ENCODE data around the gene ACBD5. TPM values are rescaled to one million over a fixed set of nuclear protein-coding genes. Genes with fewer than 3 reads are reported as not detected.

The ACBD5 gene
- total RNA-seq, 1 experiment from 2014 or later: 16.8 TPM

DNA sequence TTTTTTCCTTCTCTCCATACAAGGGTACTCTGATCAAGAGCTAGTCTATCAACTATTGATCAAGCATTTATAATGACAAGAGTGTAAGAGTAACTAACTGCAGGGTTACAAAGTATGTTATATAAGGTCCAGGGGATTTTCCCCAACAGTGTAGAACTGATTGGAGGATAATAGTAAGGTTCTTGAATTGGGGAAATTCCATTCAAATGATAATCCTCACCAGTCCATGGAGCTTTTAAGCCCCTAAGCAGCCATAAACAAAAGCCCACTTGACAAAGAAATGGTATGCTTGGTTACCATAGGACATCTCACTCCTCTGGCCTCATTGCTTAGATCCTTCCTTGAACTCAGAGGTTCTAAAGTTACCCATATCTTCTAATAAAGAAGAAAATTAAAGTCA lies 94.7 kb downstream of the ACBD5 start:
- DNase-seq (ENCODE audit: low spot score): no peak
- intact Hi-C loops (cut with micrococcal nuclease; ENCODE audit: unreplicated experiment): no loop called here
- CTCF ChIA-PET: no interaction called here
- no peaks in the 10 kb centered on the region for H3K9me3 ChIP-seq (ENCODE audit: low read depth, low read length, poor library complexity, severe bottlenecking)
- no peaks in the 10 kb centered on the region for H3K4me1 ChIP-seq (ENCODE audit: insufficient read depth, low read length, poor library complexity, severe bottlenecking)
- TF ChIP-seq CTCF (conservative IDR thresholded peaks at IDR 0.05; ENCODE audit: low read depth, low read length) (no peak), EZH2 (IDR thresholded peaks at IDR 0.05; ENCODE audit: borderline replicate concordance, low read depth, low read length, poor library complexity, severe bottlenecking) (no peak)
- H3K27ac ChIP-seq (ENCODE audit: low read depth, low read length, poor library complexity, severe bottlenecking): no peak overlapping the region
- no TSS peak for BruUV-seq (replicated peaks)
- H3K4me3 ChIP-seq (ENCODE audit: low read depth, low read length, poor library complexity, severe bottlenecking): no peak overlapping the region
- H3K27me3 ChIP-seq (replicated peaks; ENCODE audit: insufficient read depth, low read depth, low read length, poor library complexity): no peaks in the 10 kb centered on the region
- H3K36me3 ChIP-seq (ENCODE audit: insufficient read depth, low read length, poor library complexity, severe bottlenecking): peaks cover 73% of the 10 kb centered on the region
- POLR2A ChIA-PET (ENCODE audit: low non-redundant PET): interaction anchor here (0.7 kb wide), 1 partner anchor 57 kb away, joined by 3 read pairs; no protein-coding TSS in a partner anchor

Other genes with a start within 250 kb of the ACBD5 start
- 15.2 and 16.9 TPM in 2 replicates for gene ANKRD26, start 140.3 kb downstream of the ACBD5 start, total RNA-seq (2021)
- gene YME1L1, start 86.4 kb downstream of the ACBD5 start, total RNA-seq (2021): 151 and 161 TPM in 2 replicates
- gene MASTL, start 85.4 kb downstream of the ACBD5 start, total RNA-seq (2021): 44.4 and 44.9 TPM in 2 replicates